ENCODE results near the gene INPP5A.

- TF ChIP-seq, protein P1, sequence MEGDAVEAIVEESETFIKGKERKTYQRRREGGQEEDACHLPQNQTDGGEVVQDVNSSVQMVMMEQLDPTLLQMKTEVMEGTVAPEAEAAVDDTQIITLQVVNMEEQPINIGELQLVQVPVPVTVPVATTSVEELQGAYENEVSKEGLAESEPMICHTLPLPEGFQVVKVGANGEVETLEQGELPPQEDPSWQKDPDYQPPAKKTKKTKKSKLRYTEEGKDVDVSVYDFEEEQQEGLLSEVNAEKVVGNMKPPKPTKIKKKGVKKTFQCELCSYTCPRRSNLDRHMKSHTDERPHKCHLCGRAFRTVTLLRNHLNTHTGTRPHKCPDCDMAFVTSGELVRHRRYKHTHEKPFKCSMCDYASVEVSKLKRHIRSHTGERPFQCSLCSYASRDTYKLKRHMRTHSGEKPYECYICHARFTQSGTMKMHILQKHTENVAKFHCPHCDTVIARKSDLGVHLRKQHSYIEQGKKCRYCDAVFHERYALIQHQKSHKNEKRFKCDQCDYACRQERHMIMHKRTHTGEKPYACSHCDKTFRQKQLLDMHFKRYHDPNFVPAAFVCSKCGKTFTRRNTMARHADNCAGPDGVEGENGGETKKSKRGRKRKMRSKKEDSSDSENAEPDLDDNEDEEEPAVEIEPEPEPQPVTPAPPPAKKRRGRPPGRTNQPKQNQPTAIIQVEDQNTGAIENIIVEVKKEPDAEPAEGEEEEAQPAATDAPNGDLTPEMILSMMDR (IDR thresholded peaks at IDR 0.05 in 2 of 3, conservative IDR thresholded peaks at IDR 0.05 in 1 of 3; ENCODE audit: borderline replicate concordance in 1 of 3, insufficient read depth in 1 of 3, low read depth in 2 of 3, low read length in 2 of 3), result no peak
- TF ChIP-seq FOSL1 (IDR thresholded peaks at IDR 0.05; ENCODE audit: low read depth), result no peak
- no peak for TF ChIP-seq POLR2A (IDR thresholded peaks at IDR 0.05; ENCODE audit: borderline replicate concordance, extremely low read depth, insufficient read depth, insufficient read length)
- TF ChIP-seq, protein P2, sequence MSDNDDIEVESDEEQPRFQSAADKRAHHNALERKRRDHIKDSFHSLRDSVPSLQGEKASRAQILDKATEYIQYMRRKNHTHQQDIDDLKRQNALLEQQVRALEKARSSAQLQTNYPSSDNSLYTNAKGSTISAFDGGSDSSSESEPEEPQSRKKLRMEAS (IDR thresholded peaks at IDR 0.05), result no peak
- TF ChIP-seq POLR2AphosphoS5 (IDR thresholded peaks at IDR 0.05; ENCODE audit: low read depth, low read length), result no peak
Observed at GRCh38 chr10:132828681-132829080, 291.1 kb downstream of the INPP5A start.
